DMS153 treated with DMSO at 0.1 percent for 48 hours (cell line): ENCODE measurements around the gene JARID2.

Source experiments
- DNase-seq: peaks from one replicate; lab custom pipeline; 2025; ENCODE audit not compliant: unreplicated experiment; lab: John Stamatoyannopoulos, UW

Gene JARID2

DNA sequence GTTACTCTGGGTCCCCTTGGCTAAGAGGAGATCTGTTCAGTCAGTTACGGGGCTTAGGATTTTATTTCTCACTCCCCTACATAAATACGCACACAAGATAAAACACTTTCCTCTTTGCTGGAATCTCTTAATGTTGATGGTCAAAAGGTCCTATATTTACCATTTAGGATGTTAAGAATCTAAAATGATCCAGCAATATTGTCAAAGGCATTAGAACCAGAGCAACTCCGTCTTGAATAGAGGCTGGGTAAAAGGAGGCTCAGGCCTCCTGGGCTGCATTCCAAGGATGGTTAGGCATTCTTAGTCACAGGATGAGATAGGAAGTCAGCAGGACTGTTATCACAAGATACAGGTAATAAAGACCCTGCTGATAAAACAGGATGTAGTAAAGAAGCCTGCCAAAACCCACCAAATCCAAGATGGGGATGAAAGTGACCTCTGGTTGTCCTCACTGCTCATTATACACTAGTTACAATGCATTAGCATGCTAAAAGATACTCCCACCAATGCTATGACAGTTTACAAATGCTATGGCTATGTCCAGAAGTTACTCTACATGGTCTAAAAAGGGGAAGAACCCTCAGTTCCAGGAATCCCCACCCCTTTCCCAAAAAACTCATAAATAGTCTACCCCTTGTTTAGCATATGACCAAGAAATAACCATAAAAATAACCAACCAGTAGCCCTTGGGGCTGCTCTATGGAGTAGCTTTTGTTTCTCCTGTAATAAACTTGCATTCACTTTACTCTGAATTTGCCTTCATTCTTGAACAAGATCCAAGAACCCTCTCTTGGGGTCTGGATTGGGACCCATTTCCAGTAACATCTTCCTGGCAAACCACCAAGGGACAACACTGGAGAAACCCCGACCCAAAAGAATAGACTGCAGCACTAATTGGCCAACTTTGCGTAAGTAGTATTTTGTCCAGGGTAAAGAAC lies 309.5 kb downstream of the JARID2 start:
- DNase-seq = no peak

DNA sequence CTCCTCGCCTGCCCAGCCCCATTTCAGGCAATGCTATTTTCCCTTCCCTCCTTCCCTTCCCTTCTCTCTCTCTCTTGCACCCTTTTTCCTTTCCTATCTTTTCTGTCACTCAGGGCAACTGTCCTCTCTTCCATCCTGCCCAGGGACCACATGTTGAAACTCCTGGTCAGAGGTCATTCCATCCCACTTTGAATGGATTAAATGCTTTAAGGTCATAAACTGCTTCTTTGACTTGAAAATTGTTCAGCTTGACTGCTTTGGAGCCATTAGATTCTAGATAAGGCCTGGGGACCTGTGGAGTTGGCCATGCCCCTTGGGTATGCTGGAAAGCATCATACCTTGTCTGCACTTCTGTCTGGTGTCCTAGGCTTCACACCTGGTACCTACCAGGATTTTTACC lies 310.8 kb downstream of the JARID2 start:
- DNase-seq = no peak

DNA sequence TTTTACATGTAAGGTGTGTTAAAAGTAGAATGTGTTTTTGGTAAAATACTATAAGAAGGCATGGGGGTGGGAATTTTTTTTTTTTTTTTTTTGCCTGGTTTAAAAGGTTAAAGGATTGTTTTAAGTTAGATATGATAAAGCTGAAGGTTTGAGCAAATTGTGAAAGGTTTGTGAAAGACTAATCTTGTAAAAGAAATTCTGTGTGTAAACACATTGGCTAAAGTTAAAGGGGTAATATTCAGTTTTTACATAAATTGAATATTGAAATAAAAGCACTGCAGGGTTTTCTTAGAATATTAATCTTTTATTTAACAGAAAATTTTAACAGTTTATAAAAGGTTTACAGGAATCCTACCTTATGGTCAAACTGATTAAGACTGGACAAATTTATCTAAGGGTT lies 311.3 kb downstream of the JARID2 start:
- DNase-seq = no peak

DNA sequence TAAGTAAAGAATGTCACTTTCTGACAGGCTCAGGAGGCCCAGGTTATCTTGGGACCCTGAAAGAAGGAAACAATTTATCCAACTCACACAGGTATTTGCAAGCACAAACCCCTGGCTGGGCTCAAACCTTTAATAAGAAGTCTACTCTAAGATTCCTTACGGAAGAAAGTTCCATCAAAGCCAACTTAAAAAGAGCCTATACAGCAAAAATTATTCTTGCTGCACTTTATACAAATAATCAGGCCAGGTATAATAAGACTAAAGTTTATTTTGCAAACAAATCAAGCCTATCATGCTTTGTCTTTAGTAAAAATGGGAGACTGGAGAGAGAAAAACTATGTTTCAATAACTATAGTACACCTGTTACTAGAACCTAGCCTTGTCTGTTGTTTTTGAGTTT lies 314.8 kb downstream of the JARID2 start:
- DNase-seq = no peak

DNA sequence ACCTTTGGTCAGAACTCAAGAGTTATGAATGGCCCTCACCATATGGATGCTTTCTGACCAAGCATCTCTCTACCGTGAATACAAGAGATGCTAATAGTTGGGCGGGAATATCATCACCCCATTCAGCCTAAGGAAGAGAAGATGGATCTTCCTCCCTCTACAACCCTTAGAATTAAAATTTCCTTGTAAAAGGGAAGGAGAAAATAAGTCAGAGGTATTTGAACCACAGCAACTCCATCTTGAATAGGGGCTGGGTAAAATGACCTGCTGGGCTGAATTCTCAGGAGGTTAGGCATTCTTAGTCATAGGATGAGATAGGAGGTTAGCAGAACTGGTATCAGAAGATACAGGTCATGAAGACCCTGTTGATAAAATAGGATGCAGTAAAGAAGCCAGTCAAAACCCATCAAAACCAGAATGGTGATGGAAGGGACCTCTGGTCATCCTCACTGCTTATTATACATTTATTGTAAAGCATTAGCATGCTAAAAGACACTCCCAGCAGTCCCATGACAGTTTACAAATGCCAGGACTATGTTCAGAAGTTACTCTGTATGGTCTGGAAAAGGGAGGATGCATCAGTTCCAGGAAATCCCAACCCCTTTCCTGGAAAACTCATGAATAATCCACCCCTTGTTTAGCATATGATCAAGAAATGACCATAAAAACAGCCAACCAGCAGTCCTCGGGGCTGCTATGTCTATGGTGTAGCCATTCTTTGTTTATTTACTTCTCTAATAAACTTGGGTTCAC lies 315.8 kb downstream of the JARID2 start:
- DNase-seq = no peak

DNA sequence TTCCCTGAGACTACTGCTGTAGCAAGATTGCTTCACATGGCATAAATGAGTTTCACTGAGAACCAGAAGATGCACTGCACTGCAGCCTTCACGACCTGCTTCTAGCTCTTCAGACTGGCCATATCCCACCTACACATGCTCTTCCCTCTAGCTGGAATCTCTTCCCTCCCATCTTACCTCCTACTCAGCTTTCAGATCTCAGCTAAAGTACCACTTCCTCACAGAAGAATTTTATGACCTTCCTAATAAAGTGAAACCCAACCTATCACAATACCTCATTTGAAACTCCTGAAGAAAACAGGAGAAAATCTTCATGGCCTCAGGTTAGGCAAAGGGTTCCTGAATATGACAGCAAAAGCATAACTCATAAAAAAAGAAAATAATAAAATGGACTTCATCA lies 317.1 kb downstream of the JARID2 start:
- DNase-seq = no peak

DNA sequence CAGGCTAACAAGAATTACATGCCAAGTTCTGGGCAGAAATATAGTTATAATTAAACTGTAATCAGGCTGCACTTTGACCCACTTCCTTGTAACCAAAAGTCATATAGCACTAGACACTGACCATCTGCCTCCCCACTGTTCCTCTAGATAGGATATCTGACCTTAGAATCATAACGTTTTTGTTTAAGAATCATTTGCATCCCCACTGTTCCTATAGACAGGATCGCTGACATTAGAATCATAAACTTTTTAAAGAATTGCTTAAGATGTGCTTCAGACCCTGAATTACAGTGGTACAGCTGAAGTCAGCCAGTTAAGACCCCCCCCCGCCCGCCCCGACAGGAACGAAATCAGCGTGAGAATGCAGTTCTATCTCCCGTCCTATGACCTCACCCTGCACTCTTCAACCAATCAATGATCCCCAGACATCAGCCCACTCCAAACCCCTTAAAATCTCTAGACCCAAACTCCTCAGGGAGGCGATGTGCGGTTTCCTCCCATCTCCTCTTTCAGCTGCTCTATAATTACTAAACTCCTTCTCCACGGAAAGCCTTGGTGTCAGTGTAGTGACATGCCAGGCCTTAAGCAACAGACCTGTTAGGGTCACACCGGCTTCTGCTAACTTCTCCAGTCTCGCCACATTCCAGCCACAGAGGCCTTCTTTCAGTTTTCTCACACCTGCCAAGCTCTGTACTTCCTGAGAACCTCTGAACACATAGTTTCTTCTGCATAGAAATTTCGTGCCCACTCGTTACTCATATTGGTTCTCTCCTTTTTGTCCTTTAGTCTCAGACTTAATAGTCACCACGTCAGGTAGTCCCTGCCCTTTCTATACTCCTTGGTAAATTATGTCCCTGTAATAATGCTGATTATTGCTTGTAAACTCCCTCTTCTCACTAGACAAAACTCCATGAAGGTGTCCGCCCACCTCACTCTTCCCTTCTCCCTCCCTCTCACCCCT lies 323.4 kb downstream of the JARID2 start:
- DNase-seq = no peak

DNA sequence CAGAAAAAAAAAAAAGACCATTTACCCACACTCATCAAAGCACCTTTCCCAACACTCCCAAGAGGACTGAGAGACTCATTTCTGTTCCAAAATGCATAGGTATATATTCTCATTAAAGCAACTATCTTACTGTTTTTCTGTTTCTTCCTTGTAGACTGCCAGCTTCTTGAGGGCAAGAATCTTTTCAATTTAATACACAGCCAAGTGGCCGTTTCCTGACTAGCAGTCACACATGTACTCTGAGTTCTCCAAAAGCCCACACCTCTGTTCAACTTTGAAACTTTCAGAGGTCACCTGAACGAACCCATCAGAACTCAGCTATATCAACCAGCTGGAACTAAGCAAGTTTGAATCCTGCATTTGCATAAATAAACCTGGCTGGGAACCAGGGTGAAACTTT lies 324.3 kb downstream of the JARID2 start:
- no peak for DNase-seq
